GM21447 (cell line): ENCODE data around the gene ITGA8.
"Not testable (repeated sequence)": the region's sequence is repeated elsewhere in the genome, so short reads cannot be mapped to it uniquely, and the experiment has no call there.

Experiments
- ATAC-seq: cut with Tn5 transposase; IDR thresholded peaks from one replicate; pipeline ENCODE4 v1.9.1; 2021; ENCODE audit not compliant: unreplicated experiment

The ITGA8 gene

DNA sequence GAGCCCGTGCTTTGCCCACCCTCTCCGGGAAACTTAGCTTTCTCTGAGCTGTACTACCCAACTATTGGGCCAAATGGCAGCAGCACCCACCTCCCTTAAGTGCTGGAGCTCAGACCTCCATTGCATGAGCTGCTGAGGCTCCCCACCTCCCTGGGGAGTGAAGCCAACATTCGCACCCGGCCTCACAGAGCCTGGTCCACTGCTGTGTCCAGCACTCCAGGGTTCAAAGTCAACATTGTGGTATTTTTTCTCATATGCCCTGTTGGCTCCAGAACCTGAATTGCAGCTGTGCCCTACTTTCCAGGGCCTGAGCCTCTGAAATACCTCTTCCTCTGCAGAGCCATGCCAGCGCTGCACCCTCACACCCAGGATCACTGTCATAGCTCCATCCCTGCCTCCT is 29.7 kb downstream of the ITGA8 start:
- ATAC-seq: no peak

DNA sequence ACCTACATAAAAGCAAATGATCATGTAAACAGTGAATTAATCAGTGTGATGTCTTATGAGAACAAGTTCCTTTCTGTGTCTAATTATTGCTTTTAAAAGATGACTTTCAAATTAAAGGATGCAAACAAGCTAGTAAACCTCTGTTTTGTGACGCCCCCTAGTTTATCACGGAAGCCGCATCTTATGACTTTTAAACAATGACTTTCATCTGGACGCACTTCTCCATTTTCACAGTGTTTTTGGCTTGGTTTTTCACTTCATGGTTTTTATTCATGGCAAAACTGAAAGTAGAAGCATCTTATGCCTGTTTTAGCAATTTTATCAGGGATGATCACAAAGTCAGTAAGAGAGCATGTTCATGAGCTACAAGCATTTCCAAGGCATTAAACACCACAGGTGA is 35.0 kb downstream of the ITGA8 start:
- ATAC-seq: no peak

DNA sequence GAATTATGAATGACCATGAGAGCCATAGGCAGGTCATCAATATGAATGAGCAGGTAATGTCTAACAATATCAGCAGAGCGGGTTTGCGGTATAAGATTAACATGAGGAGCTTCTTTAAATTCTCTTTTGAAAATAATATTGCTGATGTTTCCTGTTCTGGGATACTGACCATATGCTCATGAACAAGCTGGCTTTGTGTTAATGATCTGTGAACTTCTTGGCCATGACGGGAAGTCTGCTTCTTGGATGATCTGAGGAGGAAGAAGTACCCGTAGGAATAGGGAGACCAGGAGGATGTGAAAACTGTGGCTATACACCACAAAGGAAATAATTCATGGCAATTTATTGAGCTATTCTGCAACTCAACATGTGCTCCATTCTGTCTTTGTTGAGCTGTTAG is 38.6 kb downstream of the ITGA8 start:
- ATAC-seq: no peak

DNA sequence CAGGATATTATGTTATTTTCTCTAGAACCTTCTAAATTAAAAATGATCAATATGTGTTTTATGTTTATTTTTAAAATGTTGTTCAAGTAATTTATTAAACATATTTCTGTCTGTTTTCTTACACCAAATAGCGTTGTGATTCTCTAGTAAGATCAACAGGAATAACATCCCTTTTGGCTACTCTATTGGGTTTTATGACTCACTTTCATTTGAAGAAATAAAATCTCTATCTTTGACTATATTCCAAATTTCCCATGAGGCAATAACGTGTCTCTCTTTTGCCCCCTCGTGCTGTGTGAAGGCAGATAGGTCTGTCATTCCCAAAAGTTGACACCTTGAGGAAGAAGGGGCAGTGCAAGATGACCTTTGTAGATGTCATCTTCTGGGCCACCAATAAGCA is 40.9 kb downstream of the ITGA8 start:
- ATAC-seq: no peak

DNA sequence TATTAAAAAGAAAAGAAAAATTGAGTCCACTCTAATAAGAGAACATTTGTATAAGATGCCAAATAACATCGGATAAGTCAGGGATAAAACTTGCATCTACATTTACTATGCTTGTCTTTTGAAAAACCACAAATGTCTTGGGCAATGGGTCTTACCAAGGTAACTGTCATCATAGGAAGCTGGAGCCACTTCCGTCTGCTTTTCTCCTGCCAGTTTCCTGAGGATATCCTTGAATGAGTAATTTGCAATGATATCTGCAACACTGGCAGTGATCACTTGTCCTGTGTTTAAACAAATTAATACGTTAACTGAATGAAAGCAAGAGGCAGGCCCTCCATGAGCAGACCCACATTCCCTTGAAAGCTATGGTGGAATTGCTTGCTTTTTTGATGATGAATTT is 47.3 kb downstream of the ITGA8 start:
- ATAC-seq: no peak

DNA sequence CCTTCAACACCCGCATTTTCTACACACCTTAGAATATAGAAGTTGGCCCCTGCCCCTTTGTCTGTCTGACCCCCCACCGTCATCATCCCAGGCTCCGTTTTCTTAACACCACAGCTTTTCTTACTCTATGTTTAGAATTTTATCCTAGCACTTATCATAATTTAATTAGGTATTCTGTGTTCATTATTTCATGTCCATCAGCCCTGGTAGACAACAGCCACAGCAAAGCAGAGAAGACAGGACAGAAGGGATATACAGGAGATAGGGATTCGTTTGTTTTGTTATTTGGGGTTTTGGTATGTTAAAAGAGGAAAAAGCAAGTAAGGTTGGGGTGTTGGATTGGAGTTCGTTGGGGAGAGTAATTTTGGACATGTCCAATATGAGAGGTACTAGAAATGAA is 48.8 kb downstream of the ITGA8 start:
- ATAC-seq: no peak

DNA sequence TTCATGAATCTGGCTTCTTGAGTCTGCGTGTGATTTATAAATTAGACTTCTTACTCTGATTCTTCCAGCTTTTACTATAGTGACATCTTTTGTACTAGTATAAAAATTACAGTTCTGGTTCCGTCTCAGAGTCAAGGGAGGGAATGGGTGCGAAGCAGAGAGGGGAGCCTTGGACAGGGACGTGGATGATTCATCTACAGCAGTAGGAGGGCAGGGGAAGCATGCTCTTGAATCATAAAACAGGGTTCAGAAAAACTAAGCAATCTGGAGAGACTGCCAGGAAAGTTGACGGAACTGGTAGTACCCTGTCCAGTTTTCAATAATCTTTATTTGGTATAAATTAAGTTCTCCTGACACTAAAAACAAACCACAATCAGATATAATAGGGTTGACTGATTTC is 58.1 kb downstream of the ITGA8 start:
- ATAC-seq: no peak

DNA sequence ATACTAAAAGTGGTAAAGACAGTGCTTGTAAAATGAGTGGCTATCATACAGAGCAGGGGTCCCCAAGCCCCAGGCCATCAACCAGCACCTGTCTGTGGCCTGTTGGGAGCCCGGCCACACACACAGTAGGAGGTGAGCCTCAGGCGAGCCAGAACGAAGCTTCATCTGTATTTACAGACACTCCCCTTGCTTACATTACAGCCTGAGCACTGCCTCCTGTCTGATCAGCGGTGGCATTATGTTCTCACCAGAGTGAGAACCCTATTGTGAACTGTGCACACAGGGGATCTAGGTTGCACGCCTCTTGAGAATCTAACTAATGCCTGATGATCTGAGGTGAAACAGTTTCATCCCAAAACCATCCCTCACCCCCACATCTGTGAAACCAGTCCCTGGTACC is 58.7 kb downstream of the ITGA8 start:
- no peak for ATAC-seq

DNA sequence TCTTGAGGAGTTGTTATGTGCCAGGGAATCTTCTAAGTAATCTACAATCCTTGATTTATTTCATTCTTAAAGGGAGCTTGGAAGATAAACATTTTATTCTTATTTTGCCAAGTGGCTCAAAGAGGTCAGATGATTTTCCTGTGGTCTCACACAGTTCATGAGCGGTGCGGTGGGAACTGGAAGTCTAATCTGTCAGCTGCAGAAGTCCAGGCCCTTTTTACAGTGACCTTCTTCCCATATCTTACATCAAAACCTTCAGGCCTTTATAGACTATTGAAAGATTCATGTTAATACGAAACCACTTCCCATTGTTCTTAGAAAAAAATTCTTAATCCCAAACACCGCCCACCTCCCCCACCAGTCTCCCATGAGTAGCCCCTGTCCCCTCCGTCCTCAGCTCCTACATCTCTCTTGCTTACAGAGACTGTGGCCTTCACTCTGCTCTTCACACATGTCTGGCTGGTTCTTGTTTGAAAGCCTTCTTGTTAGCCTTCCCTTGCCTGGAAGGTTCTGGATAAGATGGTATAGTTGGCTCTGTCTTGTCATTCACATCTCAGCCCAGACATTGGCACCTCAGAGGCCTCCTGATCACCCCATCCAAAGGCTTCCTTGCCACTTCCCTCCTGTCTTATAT is 61.5 kb downstream of the ITGA8 start:
- ATAC-seq: no peak

DNA sequence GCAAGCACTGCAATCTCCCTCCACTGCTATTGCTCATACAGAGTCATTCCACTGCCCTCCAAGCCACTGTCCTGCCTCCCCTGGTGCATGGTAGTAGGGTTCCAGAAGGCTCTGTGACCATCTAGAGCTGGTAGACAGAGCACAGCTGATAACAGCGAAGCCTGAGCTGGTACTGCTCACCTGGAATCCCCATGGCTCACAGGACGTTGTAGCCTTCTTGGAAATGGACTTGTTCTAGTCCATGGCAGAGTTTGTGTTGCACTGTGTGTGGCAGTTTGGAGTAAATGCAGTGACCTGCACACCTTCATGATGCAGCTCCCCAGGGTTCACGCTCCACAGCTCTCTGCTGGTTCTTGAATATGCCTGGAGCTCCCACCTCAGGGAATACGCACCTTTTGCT is 67.0 kb downstream of the ITGA8 start:
- ATAC-seq: no peak

DNA sequence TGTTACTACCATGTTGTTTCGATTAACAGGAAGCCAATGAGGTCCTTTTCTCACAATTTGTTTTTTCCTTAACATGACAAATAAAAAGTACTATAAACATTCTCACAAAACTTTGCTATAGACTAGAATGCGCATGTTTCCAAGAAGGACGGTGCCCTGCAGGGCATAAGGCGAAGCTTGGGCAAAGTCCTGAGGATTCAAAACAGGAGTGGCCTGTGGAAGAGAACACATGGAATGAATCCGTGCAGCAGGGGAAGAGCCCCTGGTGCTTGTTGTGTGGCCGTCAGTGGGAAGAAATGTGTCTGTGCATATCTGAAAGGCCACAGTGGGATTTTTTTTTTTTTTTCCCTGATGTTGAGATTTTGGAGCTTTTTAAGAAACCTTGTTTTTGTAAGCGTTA is 67.6 kb downstream of the ITGA8 start:
- no peak for ATAC-seq

DNA sequence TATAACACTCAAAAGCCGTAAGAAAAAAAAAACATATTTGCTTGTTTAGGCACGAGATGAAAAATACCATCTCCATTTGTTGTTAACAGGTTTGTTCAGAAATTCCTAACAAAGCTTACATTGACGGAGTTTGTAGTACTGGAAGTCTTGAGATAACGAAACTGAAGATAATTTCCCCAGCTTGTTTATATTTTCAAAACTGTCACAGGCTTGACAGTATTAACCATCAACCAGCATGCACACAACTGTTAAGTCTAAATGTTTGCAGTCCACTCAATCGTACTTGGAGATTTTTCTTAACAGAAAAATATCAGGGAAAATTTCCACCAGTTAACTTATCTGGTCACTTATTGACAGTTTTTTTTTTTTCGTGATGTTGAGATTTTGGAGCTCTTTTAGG is 68.5 kb downstream of the ITGA8 start:
- no peak for ATAC-seq

DNA sequence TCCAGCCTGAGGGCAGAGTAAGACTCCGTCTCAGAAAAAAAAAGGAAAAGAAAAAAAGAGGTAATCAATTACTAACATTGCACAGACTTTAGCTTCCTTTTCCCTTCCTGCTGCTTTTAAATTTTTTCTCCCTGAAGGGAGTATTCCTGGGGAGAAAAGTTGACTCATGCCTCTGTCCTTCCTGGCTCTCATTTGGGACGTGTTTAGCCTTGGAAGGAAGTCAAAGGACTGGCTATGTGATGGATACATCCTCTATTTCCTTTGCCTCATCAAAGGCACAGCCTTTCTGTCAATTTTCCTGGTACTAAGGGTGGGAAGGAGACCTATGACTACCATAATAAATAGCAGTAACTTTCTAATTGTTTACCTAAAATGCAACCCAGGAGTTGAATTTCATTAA is 77.6 kb downstream of the ITGA8 start:
- no peak for ATAC-seq

DNA sequence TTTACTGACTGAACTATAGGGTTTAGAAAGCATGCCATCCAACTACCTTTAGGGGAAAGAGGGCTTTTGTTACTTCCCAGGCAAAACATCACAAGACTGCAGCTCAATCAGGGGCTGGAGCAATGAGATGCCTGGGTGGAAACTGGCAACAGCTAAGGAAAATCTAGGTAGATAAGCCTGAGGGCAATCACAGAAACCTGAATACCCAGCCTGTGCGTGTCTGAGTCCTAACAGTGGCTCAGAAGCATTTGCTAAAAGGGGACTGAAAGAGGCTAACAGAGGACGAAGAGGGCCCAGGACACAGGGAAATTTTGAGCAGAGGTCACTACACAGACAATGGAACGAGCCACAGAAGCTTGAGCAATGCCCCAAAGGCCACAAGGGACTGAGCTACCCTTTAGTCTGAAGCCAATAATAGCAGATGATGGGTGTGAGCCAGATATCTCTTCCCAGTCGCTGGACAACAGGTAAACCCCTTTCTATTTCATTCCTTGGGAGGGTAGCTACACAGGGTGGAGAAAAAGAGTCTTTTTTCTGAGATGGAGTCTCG is 79.1 kb downstream of the ITGA8 start:
- no peak for ATAC-seq

DNA sequence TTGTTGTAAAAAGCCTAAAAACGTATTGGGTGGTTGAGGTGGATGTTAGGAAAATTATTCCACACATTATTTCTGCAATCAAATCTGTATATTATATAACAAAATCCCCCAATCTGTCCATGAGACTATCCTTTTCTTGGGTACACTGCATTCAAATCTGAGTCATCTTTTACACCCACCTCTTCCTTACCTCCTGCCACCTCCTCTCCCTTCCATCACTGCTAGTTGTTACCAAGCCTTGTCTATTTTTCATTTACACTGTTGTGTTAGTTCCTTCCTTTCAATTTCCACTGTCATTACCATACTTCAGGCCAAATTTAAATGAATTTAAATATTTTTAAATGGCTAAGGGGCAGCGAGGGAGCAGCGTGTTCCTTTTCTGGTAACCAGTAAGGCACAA is 83.3 kb downstream of the ITGA8 start:
- ATAC-seq: no peak

DNA sequence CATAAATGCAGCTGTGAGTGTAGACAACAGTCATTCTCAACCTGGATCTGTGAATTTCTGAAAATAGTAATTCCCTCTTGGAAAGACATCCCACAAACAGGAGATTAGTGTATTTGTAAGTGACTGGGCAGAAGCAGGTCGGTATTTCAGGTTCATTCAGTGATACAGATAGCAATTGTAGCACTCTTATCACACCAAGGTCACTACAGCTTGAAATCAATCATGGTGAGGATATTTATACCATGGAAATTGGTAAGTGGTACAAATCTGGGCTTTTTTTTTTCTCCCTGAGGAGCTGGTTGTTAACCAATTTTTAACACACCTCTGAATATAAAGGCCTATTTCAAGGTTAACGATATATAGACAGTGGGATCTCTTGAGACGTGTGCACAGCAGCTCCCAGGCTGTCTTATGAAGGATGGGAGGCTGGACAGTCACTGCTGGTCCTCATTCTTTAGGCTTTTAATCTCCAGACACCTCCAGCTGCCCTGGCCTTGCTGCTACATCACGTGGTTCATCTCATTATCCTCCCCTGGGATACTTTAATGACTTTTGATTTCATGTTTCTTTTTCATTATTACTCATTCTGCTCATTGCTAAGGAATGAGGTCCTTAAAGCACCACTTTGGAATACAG is 87.1 kb downstream of the ITGA8 start:
- ATAC-seq: no peak

DNA sequence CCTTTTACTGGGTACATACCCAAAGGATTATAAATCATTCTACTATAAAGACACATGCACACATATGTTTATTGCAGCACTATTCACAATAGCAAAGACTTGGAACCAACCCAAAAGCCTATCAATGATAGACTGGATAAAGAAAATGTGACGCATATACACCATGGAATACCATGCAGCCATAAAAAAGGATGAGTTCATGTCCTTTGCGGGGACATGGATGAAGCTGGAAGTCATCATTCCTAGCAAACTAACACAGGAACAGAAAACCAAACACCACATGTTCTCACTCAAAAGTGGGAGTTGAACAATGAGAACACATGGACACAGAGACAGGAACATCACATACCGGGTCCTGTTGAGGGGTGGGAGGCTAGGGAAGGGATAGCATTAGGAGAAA is 88.5 kb downstream of the ITGA8 start:
- not testable (repeated sequence) for ATAC-seq

DNA sequence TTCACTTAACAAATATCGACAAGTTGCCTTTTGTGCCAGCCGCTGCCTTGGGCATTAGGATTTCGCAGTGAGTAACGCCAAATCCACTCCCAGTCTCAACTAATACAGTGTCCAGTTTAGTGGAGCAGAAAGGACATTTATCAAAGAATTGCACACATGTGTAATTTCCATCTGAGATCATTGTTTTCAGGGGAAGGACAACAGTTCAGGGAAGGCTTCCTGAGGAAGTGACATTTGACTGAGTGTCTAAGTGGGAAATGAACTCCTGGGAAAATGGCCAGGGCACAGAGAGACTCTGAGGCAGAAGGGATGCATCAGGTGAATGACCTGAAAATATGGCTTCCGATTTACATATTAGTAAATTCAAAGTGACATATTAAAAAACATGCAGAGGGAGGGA is 89.4 kb downstream of the ITGA8 start:
- ATAC-seq: no peak

DNA sequence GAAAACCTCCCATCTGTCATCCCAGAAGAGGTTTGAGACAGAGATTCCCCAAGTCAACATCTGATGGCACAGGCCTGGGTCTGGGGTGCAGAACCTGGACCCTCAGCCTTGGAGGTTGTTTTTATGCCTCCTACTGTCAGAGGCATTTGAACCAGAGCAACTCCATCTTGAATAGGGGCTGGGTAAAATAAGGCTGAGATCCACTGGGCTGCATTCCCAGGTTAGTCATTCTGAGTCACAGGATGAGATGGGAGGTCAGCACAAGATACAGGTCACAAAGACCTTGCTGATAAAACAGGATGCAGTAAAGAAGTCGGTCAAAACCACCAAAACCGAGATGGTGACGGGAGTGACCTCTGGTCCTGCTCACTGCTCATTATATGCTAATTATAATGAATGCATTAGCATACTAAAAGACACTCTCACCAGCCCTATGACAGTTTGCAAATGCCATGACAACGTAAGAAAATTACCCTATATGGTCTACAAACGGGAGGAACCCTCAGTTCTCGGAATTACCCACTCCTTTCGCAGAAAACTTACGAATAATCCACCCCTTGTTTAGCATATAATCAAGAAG is 92.0 kb downstream of the ITGA8 start:
- ATAC-seq: no peak

DNA sequence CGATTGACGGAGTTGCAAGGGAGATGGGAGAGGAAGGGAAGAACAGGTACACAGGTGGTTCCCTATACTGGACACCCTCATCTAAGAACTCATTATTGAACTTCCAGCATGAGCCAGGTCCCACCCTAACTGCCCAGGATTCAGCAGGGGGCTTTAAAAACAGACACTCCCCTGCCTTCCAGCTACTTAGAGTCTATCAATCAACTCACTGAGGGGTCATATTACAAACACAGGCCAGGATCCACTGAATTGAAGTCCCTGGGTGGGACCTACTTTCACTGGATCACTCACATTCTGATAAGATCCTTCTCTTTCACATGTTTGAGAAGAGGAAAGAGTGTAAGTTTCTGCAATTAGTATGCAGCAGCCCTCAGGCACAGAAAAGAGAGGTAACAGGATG is 92.8 kb downstream of the ITGA8 start:
- ATAC-seq: no peak

DNA sequence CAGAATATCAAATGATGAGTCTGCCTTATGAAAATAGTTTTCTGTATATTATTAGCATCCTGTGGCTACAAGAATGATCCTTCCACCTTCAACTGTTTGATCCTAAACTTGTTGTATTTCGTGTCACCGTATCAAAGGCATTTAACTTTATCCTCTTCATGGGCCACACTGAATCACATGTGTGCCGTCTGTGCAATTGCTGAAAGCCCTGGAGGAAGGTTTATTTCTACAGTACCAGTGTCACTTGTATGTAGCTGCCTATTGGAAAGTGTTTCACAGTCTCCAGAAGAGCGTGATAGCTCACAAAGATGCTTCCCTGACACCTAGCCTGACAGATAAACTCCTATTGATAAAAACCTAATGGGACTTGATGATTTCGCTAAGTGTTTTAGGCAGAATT is 94.5 kb downstream of the ITGA8 start:
- ATAC-seq: no peak

DNA sequence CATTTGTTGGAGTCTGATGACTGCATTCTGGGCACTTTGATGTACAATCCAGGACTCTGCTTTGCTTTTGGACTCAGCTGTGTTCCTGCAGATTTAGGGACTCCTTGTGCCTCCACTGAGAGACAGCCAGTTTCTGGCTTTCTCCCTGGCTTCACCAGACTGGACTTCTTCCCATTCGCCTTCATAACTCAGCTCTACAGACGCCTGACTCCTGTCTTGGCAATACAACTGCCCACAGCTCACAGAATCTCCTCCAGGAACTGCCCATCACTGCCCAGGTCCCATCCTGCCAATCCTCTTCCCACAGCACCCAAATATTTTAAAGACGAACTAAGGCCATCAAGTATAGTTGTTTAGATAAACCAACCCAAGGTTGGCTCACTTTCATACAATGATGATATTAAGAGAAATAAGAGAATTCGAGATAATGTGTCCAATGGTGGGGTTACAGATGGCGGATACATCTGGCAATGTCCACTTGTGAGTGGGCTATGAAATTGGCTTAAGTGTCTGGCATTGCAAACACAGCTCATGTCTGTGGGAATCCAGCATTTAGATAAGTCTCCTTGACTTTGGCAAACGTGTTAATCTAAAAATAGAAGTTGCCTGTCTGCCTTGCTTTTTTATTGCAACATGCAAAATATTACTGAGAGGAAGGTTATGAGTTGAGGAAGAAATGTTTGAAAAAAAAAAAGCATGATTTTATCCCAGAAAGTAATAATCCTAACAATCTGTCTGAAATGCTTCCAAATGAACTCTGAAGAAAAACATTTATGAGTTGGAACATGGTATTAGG is 95.1 kb downstream of the ITGA8 start:
- no peak for ATAC-seq
